CD4-positive, alpha-beta T cell treated with Interferon alpha-2 for 1 hour (primary cell): ENCODE results near the gene EIF3I.

Source experiments
- DNase-seq, 2 donors: peaks; one replicate each; pipeline ENCODE4 v3.0.0-alpha.2; 2020 to 2022

The EIF3I gene

GRCh38 chr1:32221980-32222755, at the start of gene EIF3I, which contains the start of gene TMEM234:
Gene EIF3I, plus strand, starts transcription at chr1:32222407. Its CDS starts 35 bp downstream, at chr1:32222442.
Gene TMEM234, minus strand, starts transcription at chr1:32222353. Its CDS starts 31 bp downstream, at chr1:32222322.
- peak; percentile 92 to 93 for DNase-seq

DNA sequence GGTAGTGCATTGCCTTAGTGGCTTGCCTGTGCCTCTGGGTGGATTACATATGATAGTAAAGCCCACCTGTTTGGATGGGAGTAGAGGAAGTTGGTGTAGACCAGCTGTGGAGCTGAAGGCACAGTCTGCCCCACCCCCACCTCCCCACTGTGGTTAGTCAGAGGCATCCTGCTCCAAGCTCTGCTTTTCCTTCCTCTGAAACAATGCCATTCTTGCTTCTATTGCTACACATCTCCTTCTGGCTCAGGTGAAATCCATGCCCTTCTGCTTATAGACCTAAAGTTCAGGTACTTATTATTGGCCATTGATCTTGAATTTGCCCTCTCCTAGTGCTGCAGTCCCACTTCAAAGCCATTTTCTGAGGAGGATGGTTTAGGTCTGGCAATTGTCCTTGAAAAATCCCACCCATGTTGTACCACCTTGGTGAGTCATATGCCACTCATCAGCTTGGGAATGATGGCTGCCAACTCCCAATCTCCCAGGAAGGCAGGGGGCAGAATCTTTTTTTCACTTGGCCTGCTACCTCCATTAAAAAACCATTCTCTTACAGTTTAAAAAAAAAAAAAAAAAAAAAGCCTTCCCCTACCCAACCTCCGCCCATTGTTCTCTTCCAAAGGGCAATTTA, 49.5 kb upstream of the EIF3I start:
- no peak for DNase-seq

DNA sequence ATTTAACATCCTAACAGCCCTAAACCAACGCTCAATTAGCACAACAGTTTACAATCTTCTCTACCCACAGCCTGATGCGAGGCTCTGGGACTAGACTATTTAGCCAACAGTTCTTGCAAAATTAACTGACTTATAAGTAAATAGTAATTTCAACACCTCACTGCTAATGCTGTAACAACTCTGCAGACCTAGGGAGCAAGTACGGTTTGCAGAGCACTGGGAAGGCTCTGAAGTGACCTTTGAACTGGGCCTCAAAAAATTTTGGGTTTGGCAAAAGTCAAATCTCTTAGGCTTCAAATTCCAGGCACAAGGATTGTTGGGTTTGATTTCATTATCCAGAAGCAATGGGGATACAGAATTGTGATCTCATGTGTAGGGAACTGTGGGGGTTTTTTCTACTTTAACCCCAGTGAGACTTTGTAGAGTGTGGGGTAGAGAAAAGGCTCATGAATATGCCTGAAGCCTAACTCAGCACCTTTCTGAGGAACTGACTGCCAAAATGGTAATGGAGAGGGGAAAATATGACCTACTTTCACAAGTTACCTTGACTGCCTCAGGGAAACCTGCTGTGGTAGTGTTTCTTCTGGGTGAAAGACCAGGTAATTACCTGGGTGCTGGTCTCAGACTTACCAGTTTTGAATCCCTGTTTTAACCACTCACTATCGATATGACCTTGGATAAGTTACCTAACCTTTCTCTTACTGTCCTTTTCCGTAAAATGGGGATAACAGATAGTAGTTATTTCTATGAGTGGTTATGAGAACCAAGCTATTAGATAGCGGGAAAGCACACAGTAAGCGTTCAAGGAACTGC, 43.6 kb upstream of the EIF3I start:
- DNase-seq = no peak

DNA sequence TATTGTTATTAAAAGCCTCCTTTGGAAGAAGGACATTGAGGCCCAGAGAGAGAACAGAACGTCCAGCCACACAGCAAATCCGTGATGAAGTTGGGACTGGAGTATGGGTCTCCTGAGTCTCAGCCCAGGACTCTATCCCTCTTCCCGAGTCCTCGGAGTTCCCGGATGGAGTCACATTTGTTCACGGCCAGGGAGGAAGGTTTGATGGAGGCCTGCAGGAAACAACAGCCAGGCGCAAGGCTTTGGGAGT, 43.1 kb upstream of the EIF3I start:
- DNase-seq = no peak

DNA sequence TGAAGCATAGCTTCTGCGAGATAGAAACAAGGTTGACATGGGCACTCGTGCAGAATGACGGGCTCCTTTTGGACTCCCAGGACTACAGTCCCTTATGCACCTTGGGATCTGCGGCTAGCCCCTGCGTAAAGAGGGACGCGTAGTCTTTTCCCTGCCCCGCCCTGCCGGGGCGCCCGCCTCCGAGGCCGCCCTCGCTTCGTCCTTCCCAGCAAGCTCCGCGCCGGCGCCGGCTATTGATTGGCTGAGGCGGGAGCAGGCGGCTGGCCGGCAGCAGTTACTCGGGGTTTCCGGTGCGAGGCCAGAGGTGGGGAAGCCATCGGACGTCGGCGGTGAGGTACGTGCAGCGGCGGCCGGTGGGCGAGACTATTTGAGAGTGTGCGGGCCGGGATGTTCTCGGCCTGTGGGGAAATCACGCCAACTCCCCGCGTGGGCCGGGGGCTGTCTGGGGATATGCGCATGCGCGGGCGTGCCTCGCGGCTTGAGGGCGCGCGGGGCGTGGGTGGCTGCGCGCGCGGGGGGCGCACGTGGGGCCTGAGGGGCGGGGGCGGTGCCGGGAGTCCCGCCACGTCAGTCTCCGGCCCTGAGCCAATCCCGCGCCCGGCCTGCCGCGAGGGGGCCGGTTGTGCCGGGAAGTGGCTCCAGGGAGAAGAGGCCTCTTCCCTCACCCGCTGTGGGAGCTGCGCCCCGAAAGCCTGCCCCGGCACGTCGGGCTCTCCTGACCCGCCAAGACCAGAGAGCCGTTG, 42.6 kb upstream of the EIF3I start, which contains the start of gene TXLNA:
TXLNA (plus strand) TSS at position 233 of the 743 bp plus-strand sequence. CDS start 671 bp downstream, outside the sequence.
- peak; percentile 88 to 91 for DNase-seq

DNA sequence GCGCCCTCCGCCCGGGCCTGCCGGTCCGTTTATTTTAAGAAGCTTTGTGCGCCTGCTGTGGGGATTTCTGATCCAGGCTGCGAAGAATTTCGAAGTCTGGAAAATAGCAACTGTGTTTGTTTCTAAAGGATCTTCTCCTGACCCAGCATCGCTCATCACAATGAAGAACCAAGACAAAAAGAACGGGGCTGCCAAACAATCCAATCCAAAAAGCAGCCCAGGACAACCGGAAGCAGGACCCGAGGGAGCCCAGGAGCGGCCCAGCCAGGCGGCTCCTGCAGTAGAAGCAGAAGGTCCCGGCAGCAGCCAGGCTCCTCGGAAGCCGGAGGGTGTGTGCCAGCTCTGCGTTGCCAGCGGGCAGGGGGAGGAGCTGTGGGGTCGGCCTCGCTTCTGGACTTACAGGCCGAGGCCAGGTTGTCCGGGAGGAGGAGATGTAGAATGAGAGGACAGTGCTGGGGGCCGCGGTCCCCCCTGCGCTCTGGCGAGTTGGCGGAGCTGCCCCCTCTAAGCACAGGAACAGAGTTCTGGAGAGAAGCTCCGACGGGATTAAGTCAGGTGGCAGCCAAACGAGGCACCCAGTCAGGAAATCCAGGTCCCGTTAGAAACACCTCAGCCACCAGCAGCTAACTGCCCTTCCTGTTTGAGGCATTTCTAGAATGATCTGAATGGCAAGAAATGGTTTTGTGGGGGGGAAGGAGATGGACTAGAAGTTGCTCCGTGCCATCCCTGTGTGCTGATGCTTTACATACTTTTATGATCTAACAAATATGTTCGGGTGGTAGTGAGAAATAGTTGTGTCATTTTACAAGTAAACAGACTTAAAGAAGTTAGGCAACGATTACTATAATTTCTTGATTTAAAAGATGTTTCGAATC, 41.8 kb upstream of the EIF3I start:
- DNase-seq = peak; percentile 11 to 39

DNA sequence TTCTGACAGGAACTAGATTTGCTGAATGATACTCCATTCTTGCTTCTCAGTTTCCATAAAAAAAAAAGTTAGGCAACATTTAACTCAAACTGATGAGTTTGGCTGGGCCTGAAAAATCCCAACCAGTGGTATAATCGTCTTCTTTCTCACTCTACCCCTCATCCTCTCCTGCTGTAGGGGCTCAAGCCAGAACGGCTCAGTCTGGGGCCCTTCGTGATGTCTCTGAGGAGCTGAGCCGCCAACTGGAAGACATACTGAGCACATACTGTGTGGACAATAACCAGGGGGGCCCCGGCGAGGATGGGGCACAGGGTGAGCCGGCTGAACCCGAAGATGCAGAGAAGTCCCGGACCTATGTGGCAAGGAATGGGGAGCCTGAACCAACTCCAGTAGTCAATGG, 41.1 kb upstream of the EIF3I start:
- no peak for DNase-seq

GRCh38 chr1:32181563-32181962, 40.6 kb upstream of the EIF3I start:
- no peak for DNase-seq

- DNase-seq = no peak
These were observed 40.1 kb upstream of the EIF3I start for GRCh38 chr1:32182060-32182459.

DNA sequence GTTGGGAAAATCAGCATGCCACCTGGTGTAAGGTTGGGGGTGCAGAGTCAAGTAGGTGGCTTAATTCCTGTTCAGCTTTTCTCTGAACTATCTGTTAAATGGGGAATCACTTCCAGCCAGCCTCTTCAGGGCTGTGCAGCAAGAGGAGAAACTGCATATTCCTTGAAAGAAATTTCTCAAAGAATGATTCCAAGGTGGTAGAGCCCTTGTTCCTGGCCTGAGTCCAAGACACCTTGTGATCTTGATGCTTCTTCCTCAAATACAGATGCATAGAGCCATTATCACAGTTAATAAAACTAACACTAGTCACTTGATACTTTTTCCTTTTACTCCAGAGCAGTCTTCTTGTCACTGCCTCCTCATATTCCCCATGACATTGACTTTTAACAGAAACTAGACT, 37.6 kb upstream of the EIF3I start:
- no peak for DNase-seq

GRCh38 chr1:32186077-32186476, 36.1 kb upstream of the EIF3I start:
- DNase-seq = no peak

DNA sequence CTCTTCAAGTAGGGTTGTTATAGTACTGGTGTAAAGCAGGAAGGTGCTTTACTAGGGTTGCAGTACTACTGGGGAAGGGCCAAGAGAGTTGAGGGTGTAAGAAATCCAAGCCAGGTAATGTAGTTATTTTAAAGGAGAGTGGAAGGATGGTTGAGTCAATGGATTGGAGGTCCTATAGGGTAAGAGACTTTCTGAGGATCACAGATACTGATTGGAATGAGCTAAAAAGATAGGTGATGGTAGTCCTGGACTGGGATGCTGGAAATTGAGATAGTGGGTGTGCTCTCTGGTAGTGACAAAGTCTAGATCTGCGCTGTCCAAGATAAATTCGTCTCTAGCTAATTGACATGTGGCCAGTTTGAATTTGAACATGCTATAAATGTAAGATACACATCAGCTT, 35.7 kb upstream of the EIF3I start:
- DNase-seq = no peak

DNA sequence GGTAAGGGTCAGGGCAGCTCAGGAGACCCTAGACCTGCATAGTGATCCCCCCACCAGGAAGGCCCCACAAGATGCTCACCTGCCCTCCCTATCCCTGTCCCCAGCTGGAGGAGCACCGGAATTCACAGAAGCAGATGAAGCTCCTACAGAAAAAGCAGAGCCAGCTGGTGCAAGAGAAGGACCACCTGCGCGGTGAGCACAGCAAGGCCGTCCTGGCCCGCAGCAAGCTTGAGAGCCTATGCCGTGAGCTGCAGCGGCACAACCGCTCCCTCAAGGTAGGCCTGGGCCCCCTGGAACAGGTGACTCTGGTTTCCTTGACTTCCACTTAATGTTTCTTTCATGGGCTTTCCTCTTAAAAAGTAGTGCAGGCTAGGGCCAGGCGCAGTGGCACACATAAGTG, 34.4 kb upstream of the EIF3I start:
- no peak for DNase-seq

GRCh38 chr1:32192220-32192948, 29.8 kb upstream of the EIF3I start:
- DNase-seq = no peak

- DNase-seq = no peak
These were observed 27.2 kb upstream of the EIF3I start for GRCh38 chr1:32194984-32195383.

- DNase-seq = no peak
These were observed 26.7 kb upstream of the EIF3I start for GRCh38 chr1:32195531-32195930.

DNA sequence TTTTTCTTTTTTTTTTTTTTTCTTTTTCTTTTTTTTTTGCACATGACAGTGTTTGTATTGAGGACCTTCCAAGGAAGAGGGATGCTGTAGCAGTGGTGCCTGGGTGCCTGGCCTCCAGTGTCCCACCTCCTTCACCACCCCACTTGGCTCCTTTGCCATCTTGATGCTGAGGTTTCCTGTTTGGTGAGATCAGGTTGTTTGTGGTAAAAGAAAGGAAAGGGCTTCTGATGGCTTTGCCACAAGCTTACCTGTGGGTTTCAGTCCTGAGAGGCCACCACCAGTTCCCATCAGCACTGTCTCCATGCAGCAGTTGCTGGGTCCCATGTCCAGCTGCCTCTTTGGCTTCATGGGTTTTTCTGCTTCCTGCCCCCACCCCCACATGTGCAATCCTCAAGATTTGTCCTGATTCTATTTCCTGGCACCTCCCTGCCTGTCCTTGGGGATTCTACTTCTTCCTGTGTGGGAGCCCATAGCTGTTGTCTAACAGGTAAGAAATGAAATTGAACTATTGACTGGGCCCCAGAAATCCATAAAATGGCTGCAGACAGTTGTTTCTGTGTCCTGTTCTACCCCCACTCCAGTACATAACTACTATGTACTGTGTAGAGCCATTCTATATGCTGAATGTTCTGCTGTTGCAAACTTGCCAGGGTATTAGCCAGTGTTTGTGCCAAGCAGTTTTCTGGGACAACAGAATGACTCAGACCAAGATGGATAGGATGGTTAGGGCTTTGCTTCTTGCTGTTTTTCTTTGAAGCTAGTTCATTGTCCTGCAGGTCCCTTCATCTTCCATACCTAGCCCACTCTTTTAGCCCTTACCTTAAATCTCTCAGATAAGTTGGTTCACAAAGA, 26.0 kb upstream of the EIF3I start:
- DNase-seq = peak in 1 of 2 donors; percentile 51

- DNase-seq = no peak
These were observed 25.1 kb upstream of the EIF3I start for GRCh38 chr1:32197074-32197473.

DNA sequence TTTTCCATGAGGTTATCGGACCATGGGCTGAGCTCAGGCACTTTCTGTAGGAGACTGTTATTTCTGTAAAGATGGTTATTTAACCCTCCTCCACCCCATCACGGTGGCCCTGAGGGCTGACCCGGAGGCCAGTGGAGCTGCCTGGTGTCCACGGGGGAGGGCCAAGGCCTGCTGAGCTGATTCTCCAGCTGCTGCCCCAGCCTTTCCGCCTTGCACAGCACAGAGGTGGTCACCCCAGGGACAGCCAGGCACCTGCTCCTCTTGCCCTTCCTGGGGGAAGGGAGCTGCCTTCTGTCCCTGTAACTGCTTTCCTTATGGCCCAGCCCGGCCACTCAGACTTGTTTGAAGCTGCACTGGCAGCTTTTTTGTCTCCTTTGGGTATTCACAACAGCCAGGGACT, 24.4 kb upstream of the EIF3I start:
- DNase-seq = no peak
